Caco-2 (cell line): ENCODE results near the gene OR1K1. TPM values are rescaled to one million over a fixed set of nuclear protein-coding genes. Genes with fewer than 3 reads are reported as not detected.

ENCODE experiments used
- BruUV-seq: library from RNA; stranded (reverse); fragments of 400-500 nt; replicated peaks from 2 replicates; lab custom pipeline; 2021; lab: Mats Ljungman, UMichigan
- CTCF ChIA-PET: fragments of 300-600 bp; sonication (Branson Sonifier 250); formaldehyde crosslinking; loops from one replicate; lab custom pipeline; 2022; ENCODE audit warnings: antibody characterized with exemption; lab: Charles Lee
- POLR2A ChIA-PET: fragments of 300-600 bp; sonication (Branson Sonifier 250); formaldehyde crosslinking; loops from one replicate; lab custom pipeline; 2022; ENCODE audit warnings: antibody characterized with exemption; lab: Charles Lee
- DNase-seq, 2 experiments: peaks; one replicate each; pipeline versions ENCODE4 v3.0.0 to v3.0.0-alpha.2; 2020 to 2022
- H3K27me3 ChIP-seq: replicated peaks from 2 replicates; pipeline ENCODE4 v1.6.0; 2011; ENCODE audit warnings: low read length; ENCODE audit not compliant: control insufficient read depth, insufficient read depth
- H3K36me3 ChIP-seq: 2 replicates; pipeline ENCODE4 v1.5.1; 2011; ENCODE audit warnings: low read length; ENCODE audit not compliant: control insufficient read depth, insufficient read depth
- H3K4me1 ChIP-seq: fragments of 250-450 bp; sonication (Bioruptor Pico); 2 replicates; pipeline ENCODE4 v1.5.1; 2020; ENCODE audit warnings: mild to moderate bottlenecking
- H3K4me3 ChIP-seq: 2 replicates; pipeline ENCODE4 v1.5.1; 2011; ENCODE audit warnings: low read depth, mild to moderate bottlenecking, control low read depth, low read length
- H3K9me3 ChIP-seq: fragments of 250-450 bp; sonication (Bioruptor Pico); 2 replicates; pipeline ENCODE4 v1.5.1; 2020; ENCODE audit warnings: mild to moderate bottlenecking, moderate library complexity
- H3K27ac Mint-ChIP-seq: one replicate; pipeline ENCODE4 v1.8.0; 2022; ENCODE audit warnings: mixed read lengths; ENCODE audit not compliant: unreplicated experiment
- H3K27me3 Mint-ChIP-seq: one replicate; pipeline ENCODE4 v1.8.0; 2022; ENCODE audit warnings: mixed read lengths; ENCODE audit not compliant: insufficient read depth, unreplicated experiment
- H3K36me3 Mint-ChIP-seq: one replicate; pipeline ENCODE4 v1.8.0; 2022; ENCODE audit warnings: mild to moderate bottlenecking, mixed read lengths; ENCODE audit not compliant: insufficient read depth, unreplicated experiment
- H3K4me1 Mint-ChIP-seq: one replicate; pipeline ENCODE4 v1.8.0; 2022; ENCODE audit warnings: low read depth, mixed read lengths; ENCODE audit not compliant: unreplicated experiment
- H3K4me3 Mint-ChIP-seq: one replicate; pipeline ENCODE4 v1.8.0; 2022; ENCODE audit warnings: mild to moderate bottlenecking, moderate library complexity, mixed read lengths; ENCODE audit not compliant: unreplicated experiment
- H3K9me3 Mint-ChIP-seq: one replicate; pipeline ENCODE4 v1.8.0; 2022; ENCODE audit warnings: mixed read lengths; ENCODE audit not compliant: unreplicated experiment
- CTCF ChIP-seq, 2 experiments: fragments of 200-600 bp in 1 of 2; IDR thresholded peaks; 1 replicate in 1 of 2; 2 replicates in 1 of 2; pipeline versions ENCODE4 v1.5.1 to v1.8.0; 2011 to 2022; ENCODE audit warnings: antibody characterized with exemption in 1 of 2, control low read depth in 1 of 2, inconsistent platforms in 1 of 2, low read depth in 1 of 2, low read length in 1 of 2, mild to moderate bottlenecking in 1 of 2, moderate library complexity in 1 of 2; ENCODE audit not compliant: insufficient read depth in 1 of 2, severe bottlenecking in 1 of 2, unreplicated experiment in 1 of 2
- intact Hi-C: fragments of 100-400 bp; cut with micrococcal nuclease; formaldehyde crosslinking; loops from one replicate; pipeline ENCODE4 v1.10.0; 2022; ENCODE audit not compliant: unreplicated experiment
- total RNA-seq: library from RNA; stranded (reverse); gene quantifications from 2 replicates; pipeline ENCODE4 v1.2.3, GENCODE V29; 2022

Gene OR1K1
- total RNA-seq, 1 experiment from 2014 or later: not detected

GRCh38 chr9:122819791-122820489 lies 20.0 kb downstream of the OR1K1 start:
- Mint-ChIP-seq H3K9me3 (no peaks in the 10 kb centered on the region), H3K4me1 (no peaks in the 10 kb centered on the region), H3K36me3 (peaks cover 40% of the 10 kb centered on the region), H3K27me3 (no peaks in the 10 kb centered on the region), H3K27ac (no peak overlapping the region), H3K4me3 (no peak overlapping the region)
- no peaks in the 10 kb centered on the region for H3K9me3 ChIP-seq
- TF ChIP-seq CTCF (IDR thresholded peaks at IDR 0.05; ENCODE audit: insufficient read depth in 1 of 2, low read depth in 1 of 2, low read length in 1 of 2, severe bottlenecking in 1 of 2, unreplicated experiment in 1 of 2): no peak
- no peak overlapping the region for H3K4me3 ChIP-seq
- ChIA-PET POLR2A (no interaction called here), CTCF (no interaction called here)
- no TSS peak for BruUV-seq
- no peaks in the 10 kb centered on the region for H3K27me3 ChIP-seq
- no peaks in the 10 kb centered on the region for H3K4me1 ChIP-seq
- H3K36me3 ChIP-seq: peaks cover 2% of the 10 kb centered on the region; the same call in 1 of the 2 replicates
- intact Hi-C loops: loop anchor here (10.0 kb wide), 1 partner anchor 725 kb away; the partner anchor contains the start of gene TTLL11
- no peak for DNase-seq

DNA sequence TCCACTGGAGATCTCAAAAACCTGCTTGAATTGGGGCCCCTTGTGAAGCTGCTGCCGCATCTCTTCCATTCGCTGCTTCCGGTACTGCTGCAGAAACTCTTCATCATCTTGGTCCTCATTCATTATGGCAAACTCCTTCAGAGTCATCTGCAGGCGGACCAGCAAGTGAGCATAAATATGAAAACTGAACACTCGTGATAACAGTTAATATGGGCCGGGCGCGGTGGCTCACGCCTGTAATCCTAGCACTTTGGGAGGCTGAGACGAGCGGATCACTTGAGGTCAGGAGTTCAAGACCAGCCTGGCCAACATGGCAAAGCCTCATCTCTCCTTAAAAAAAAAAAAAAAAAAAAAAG lies 20.5 kb downstream of the OR1K1 start:
- Mint-ChIP-seq H3K4me1 (no peaks in the 10 kb centered on the region), H3K4me3 (no peak overlapping the region), H3K36me3 (peaks cover 42% of the 10 kb centered on the region), H3K27me3 (no peaks in the 10 kb centered on the region), H3K27ac (no peak overlapping the region), H3K9me3 (no peaks in the 10 kb centered on the region)
- intact Hi-C loops: no loop called here
- no TSS peak for BruUV-seq
- no peaks in the 10 kb centered on the region for H3K27me3 ChIP-seq
- ChIA-PET POLR2A (no interaction called here), CTCF (no interaction called here)
- TF ChIP-seq CTCF (IDR thresholded peaks at IDR 0.05; ENCODE audit: insufficient read depth in 1 of 2, low read depth in 1 of 2, low read length in 1 of 2, severe bottlenecking in 1 of 2, unreplicated experiment in 1 of 2): no peak
- DNase-seq: no peak
- H3K36me3 ChIP-seq: peaks cover 2% of the 10 kb centered on the region; the same call in 1 of the 2 replicates
- no peaks in the 10 kb centered on the region for H3K9me3 ChIP-seq
- H3K4me1 ChIP-seq: no peaks in the 10 kb centered on the region
- H3K4me3 ChIP-seq: no peak overlapping the region

- Histone ChIP-seq H3K9me3 (no peaks in the 10 kb centered on the region), H3K4me3 (no peak overlapping the region), H3K27me3 (no peaks in the 10 kb centered on the region), H3K4me1 (no peaks in the 10 kb centered on the region), H3K36me3 (peaks cover 2% of the 10 kb centered on the region; the same call in 1 of the 2 replicates)
- Mint-ChIP-seq H3K27me3 (no peaks in the 10 kb centered on the region), H3K4me1 (no peaks in the 10 kb centered on the region), H3K9me3 (no peaks in the 10 kb centered on the region), H3K36me3 (peaks cover 38% of the 10 kb centered on the region), H3K27ac (no peak overlapping the region), H3K4me3 (no peak overlapping the region)
- no peak for DNase-seq
- intact Hi-C loops: no loop called here
- TF ChIP-seq CTCF (IDR thresholded peaks at IDR 0.05; ENCODE audit: insufficient read depth in 1 of 2, low read depth in 1 of 2, low read length in 1 of 2, severe bottlenecking in 1 of 2, unreplicated experiment in 1 of 2): no peak
- ChIA-PET CTCF (no interaction called here), POLR2A (no interaction called here)
- no TSS peak for BruUV-seq
These were observed 21.5 kb downstream of the OR1K1 start for GRCh38 chr9:122821278-122821943.
